Epithelial cell of proximal tubule (primary cell): ENCODE data around the gene TXN. TPM values are rescaled to one million over a fixed set of nuclear protein-coding genes. Genes with fewer than 3 reads are reported as not detected.

Source experiments
- DNase-seq: peaks from one replicate; pipeline ENCODE4 v3.0.0-alpha.2; 2011; ENCODE audit warnings: low read depth
- H3K4me3 ChIP-seq: 2 replicates; pipeline ENCODE4 v1.5.1; 2011; ENCODE audit warnings: low read depth, mild to moderate bottlenecking, low read length
- CTCF ChIP-seq: conservative IDR thresholded peaks from 2 replicates; pipeline ENCODE4 v1.5.1; 2012; ENCODE audit warnings: low read depth, mild to moderate bottlenecking, low read length
- total RNA-seq: library from RNA; depleted of rRNA; stranded (reverse); fragments of >200 nt; gene quantifications from 2 replicates; pipeline ENCODE4 v1.2.3, GENCODE V29; 2015

TXN gene
- total RNA-seq, 1 donor from 2014 or later, result 307 TPM

- H3K4me3 ChIP-seq, result no peak overlapping the region
- no peak for TF ChIP-seq CTCF
- no peak for DNase-seq
These were observed 32.2 kb upstream of the TXN start for GRCh38 chr9:110288503-110288902.

GRCh38 chr9:110287289-110287680 is 31.0 kb upstream of the TXN start:
- TF ChIP-seq CTCF, result no peak
- no peak overlapping the region for H3K4me3 ChIP-seq
- DNase-seq, result no peak

- peak overlapping the region; percentile 4 for H3K4me3 ChIP-seq
- no peak for TF ChIP-seq CTCF
- no peak for DNase-seq
These were observed 28.0 kb upstream of the TXN start for GRCh38 chr9:110284211-110284844.

GRCh38 chr9:110283751-110284150 is 27.4 kb upstream of the TXN start:
- H3K4me3 ChIP-seq, result peak overlapping the region; percentile 4
- no peak for DNase-seq
- TF ChIP-seq CTCF, result no peak

- no peak for DNase-seq
- no peak for TF ChIP-seq CTCF
These were observed 26.4 kb upstream of the TXN start for GRCh38 chr9:110282739-110283081.

GRCh38 chr9:110282018-110282738 is 25.9 kb upstream of the TXN start:
- no peak overlapping the region for H3K4me3 ChIP-seq
- TF ChIP-seq CTCF, result no peak
- DNase-seq, result no peak

More at GRCh38 chr9:110282739-110283081, 26.4 kb upstream of the TXN start:
- H3K4me3 ChIP-seq, result no peak overlapping the region
